Prostate gland (tissue), 2 donors: ENCODE data around the gene POMC. TPM values are rescaled to one million over a fixed set of nuclear protein-coding genes. Genes with fewer than 3 reads are reported as not detected.

Experiments
- DNase-seq: peaks from one replicate; pipeline ENCODE4 v3.0.0-alpha.2; 2019; ENCODE audit warnings: low spot score
- H3K27ac ChIP-seq, 2 donors: fragments of 200-600 bp; sonication (generic); 2 replicates each; pipeline ENCODE4 v1.5.1; 2017 to 2019
- H3K27me3 ChIP-seq: fragments of 200-600 bp; sonication (generic); replicated peaks from 2 replicates; pipeline ENCODE4 v1.5.1; 2019; ENCODE audit not compliant: insufficient read depth
- H3K36me3 ChIP-seq, 2 donors: fragments of 200-600 bp; sonication (generic); 1 replicate in 1 of 2; 2 replicates in 1 of 2; pipeline versions ENCODE4 v1.5.1 to v1.8.1; 2017 to 2019
- H3K4me1 ChIP-seq: fragments of 200-600 bp; sonication (generic); replicated peaks from 2 replicates; pipeline ENCODE4 v1.5.1; 2019
- H3K4me3 ChIP-seq, 2 donors: fragments of 200-600 bp; sonication (generic); 2 replicates each; pipeline ENCODE4 v1.5.1; 2017 to 2019
- H3K9me3 ChIP-seq: fragments of 200-600 bp; sonication (generic); 2 replicates; pipeline ENCODE4 v1.5.1; 2017
- CTCF ChIP-seq, 4 experiments: fragments of 200-600 bp in 2 of 4; fragments of 450-650 bp in 2 of 4; sonication (generic) in 2 of 4; IDR thresholded peaks; 1 replicate in 3 of 4; 2 replicates in 1 of 4; pipeline ENCODE4 v1.5.1; 2016 to 2019; ENCODE audit warnings: antibody characterized with exemption in 4 of 4, mild to moderate bottlenecking in 2 of 4, moderate library complexity in 2 of 4
- POLR2A ChIP-seq: fragments of 450-650 bp; IDR thresholded peaks from one replicate; pipeline ENCODE4 v1.6.1; 2016; ENCODE audit warnings: antibody characterized with exemption, mild to moderate bottlenecking
- POLR2AphosphoS5 ChIP-seq: sonication (generic); formaldehyde crosslinking; IDR thresholded peaks from one replicate; pipeline ENCODE4 v1.6.1; 2017; ENCODE audit warnings: antibody characterized with exemption
- WGBS: methylation state at CpG from one replicate; pipeline ENCODE4 v1.1.5; 2018; 5-methylcytosine and 5-hydroxymethylcytosine counted together
- intact Hi-C: fragments of 100-400 bp; cut with DNase I; formaldehyde crosslinking; loops from one replicate; pipeline ENCODE4 v1.14.2; 2022
- total RNA-seq, 2 donors: library from RNA; depleted of rRNA; stranded (reverse); fragments of >200 nt; gene quantifications; one replicate each; pipeline ENCODE4 v1.1.0, GENCODE V29; 2016

POMC gene
- total RNA-seq, 2 donors from 2014 or later: 2.6 to 31.0 TPM

GRCh38 chr2:25161055-25161781, 7.2 kb downstream of the POMC start:
- intact Hi-C loops: no loop called here
- H3K9me3 ChIP-seq: no peaks in the 10 kb centered on the region
- 77% methylated on average over 58 of the region's 69 CpGs for WGBS
- TF ChIP-seq POLR2A (no peak), CTCF (IDR thresholded peaks at IDR 0.05) (no peak), POLR2AphosphoS5 (no peak)
- peak overlapping the region; percentile 22 to 30 for H3K4me3 ChIP-seq
- H3K27ac ChIP-seq: no peak overlapping the region
- H3K27me3 ChIP-seq: no peaks in the 10 kb centered on the region
- no peaks in the 10 kb centered on the region for H3K4me1 ChIP-seq
- DNase-seq: no peak
- no peaks in the 10 kb centered on the region for H3K36me3 ChIP-seq

DNA sequence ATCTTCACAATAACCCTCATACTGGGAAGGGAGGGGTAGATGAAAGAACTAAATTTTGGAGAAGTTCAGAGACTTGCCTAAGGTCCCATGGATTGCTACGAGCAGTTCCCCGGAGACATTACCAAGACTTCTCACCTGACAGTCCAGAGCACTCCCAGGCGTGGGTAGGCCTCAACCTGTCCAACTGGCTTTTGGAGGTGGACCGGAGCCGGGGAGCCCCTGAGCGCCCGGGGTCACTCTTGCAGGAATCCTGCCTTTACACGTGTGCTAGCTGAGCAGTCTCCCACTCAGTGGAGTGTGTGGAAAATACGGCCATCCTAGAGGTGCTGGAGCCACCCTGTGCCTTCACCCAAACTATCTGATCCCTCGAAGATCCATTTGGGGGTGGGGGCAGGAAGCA, 8.0 kb downstream of the POMC start:
- 87% methylated on average over 10 of the region's 10 CpGs for WGBS
- TF ChIP-seq POLR2AphosphoS5 (no peak), CTCF (IDR thresholded peaks at IDR 0.05) (no peak), POLR2A (no peak)
- intact Hi-C loops: no loop called here
- Histone ChIP-seq H3K9me3 (no peaks in the 10 kb centered on the region), H3K4me3 (no peak overlapping the region), H3K27me3 (no peaks in the 10 kb centered on the region), H3K36me3 (no peaks in the 10 kb centered on the region), H3K27ac (no peak overlapping the region), H3K4me1 (no peaks in the 10 kb centered on the region)
- DNase-seq: no peak

GRCh38 chr2:25159949-25160348, 8.4 kb downstream of the POMC start:
- Histone ChIP-seq H3K27ac (no peak overlapping the region), H3K4me1 (no peaks in the 10 kb centered on the region), H3K27me3 (no peaks in the 10 kb centered on the region), H3K9me3 (no peaks in the 10 kb centered on the region), H3K4me3 (no peak overlapping the region), H3K36me3 (no peaks in the 10 kb centered on the region)
- TF ChIP-seq POLR2AphosphoS5 (no peak), POLR2A (no peak), CTCF (IDR thresholded peaks at IDR 0.05) (no peak)
- no peak for DNase-seq
- WGBS: 75% methylated on average over 8 of the region's 8 CpGs
- intact Hi-C loops: no loop called here

- no peak for TF ChIP-seq POLR2A
- TF ChIP-seq POLR2AphosphoS5: no peak
- no peak for TF ChIP-seq CTCF (IDR thresholded peaks at IDR 0.05)
- intact Hi-C loops: no loop called here
- Histone ChIP-seq H3K4me3 (no peak overlapping the region), H3K4me1 (no peaks in the 10 kb centered on the region), H3K36me3 (no peaks in the 10 kb centered on the region), H3K27ac (no peak overlapping the region), H3K27me3 (no peaks in the 10 kb centered on the region), H3K9me3 (no peaks in the 10 kb centered on the region)
- DNase-seq: no peak
- 95% methylated on average over 11 of the region's 11 CpGs for WGBS
These were observed 10.1 kb downstream of the POMC start for GRCh38 chr2:25158096-25158852.
